Motor neuron (in vitro differentiated cells): ENCODE results near the gene PLEKHG4B. TPM values are rescaled to one million over a fixed set of nuclear protein-coding genes. Genes with fewer than 3 reads are reported as not detected.
A peak's percentile ranks its signal among the peaks of the same experiment; 100 is the strongest.

Source experiments
- ATAC-seq, 8 experiments: fragments of 200-7000 bp; cut with Tn5 transposase; replicated peaks in 6 of 8; 2 replicates each; pipeline ENCODE4 v1.8.0; 2021; ENCODE audit warnings: mild to moderate bottlenecking in 8 of 8, moderate library complexity in 8 of 8
- H3K27ac ChIP-seq, 2 donors: fragments of 250-450 bp; sonication (Bioruptor Pico); 2 replicates each; pipeline ENCODE4 v1.9.0; 2021; ENCODE audit warnings: antibody characterized with exemption in 2 of 2, mild to moderate bottlenecking in 2 of 2, moderate library complexity in 1 of 2
- H3K4me1 ChIP-seq, 2 donors: fragments of 250-450 bp; sonication (Bioruptor Pico); replicated peaks in 1 of 2; 2 replicates each; pipeline ENCODE4 v1.6.1; 2021; ENCODE audit warnings: antibody characterized with exemption in 2 of 2, mild to moderate bottlenecking in 2 of 2, moderate library complexity in 1 of 2
- H3K4me3 ChIP-seq, 5 donors: fragments of 250-450 bp; sonication (Bioruptor Pico); 2 replicates each; pipeline ENCODE4 v1.9.0; 2021; ENCODE audit warnings: antibody characterized with exemption in 5 of 5, mild to moderate bottlenecking in 5 of 5, moderate library complexity in 4 of 5
- WGBS, 10 experiments: fragments of 450-650 bp; shearing (Covaris generic); methylation state at CpG; one replicate each; pipeline ENCODE4 v1.0.0; 2022; 5-methylcytosine and 5-hydroxymethylcytosine counted together
- in situ Hi-C, 9 experiments: fragments of 400-800 bp; cut with MboI; loops; one replicate each; pipeline ENCODE4 v1.15.0; 2021; ENCODE audit warnings: low sequenced_read_pairs in 9 of 9, low pct_unique_long_range_greater_than_20kb in 2 of 9; ENCODE audit not compliant: unreplicated experiment in 9 of 9
- total RNA-seq, 8 experiments: library from RNA; unstranded; fragments of 300-600 nt; gene quantifications; 2 replicates each; pipeline versions ENCODE4 v1.2.3 to v1.2.4, GENCODE V29; 2022

The PLEKHG4B gene
- total RNA-seq, 8 experiments from 2014 or later, result 0.09 to 7.3 (median 3.2) TPM

GRCh38 chr5:181160-181559 lies 89.2 kb downstream of the PLEKHG4B start:
- in situ Hi-C loops, result no loop called here
- no peak overlapping the region for H3K27ac ChIP-seq
- no peaks in the 10 kb centered on the region for H3K4me1 ChIP-seq
- no peak for ATAC-seq
- no peak overlapping the region for H3K4me3 ChIP-seq
- 27 to 100% (median 96%) methylated on average over 2 to 6 of the region's 9 CpGs; no CpG with 5 or more reads in 5 of the 10 experiments for WGBS, 10 experiments

GRCh38 chr5:181566-181965 lies 89.6 kb downstream of the PLEKHG4B start:
- H3K4me3 ChIP-seq, result no peak overlapping the region
- in situ Hi-C loops, result no loop called here
- H3K4me1 ChIP-seq, result no peaks in the 10 kb centered on the region
- H3K27ac ChIP-seq, result no peak overlapping the region
- ATAC-seq, result no peak
- 97 to 100% methylated on average over 3 to 14 of the region's 22 CpGs; no CpG with 5 or more reads in 8 of the 10 experiments for WGBS, 10 experiments

DNA sequence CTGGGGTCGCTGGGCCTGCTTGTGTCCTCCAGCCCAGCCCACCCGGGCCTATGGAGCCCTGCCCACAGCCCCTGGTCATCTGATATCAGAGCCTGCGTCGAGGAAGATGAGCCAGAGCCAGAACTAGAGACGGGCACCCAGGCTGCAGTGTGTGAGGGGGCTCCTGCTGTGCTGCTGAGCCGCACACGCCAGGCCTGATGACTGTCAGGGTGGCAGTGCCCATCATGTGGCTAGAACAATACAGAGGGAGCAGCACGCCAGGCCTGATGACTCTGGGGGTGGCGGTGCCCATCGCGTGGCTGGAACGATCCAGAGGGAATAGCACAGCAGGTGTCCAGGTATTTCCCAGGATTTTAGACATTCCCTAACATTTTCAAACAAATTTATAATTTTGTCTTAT lies 90.2 kb downstream of the PLEKHG4B start:
- WGBS, 10 experiments, result 83 to 97% (median 92%) methylated on average over 4 to 6 of the region's 12 CpGs; no CpG with 5 or more reads in 4 of the 10 experiments
- no peaks in the 10 kb centered on the region for H3K4me1 ChIP-seq
- no peak for ATAC-seq
- no peak overlapping the region for H3K4me3 ChIP-seq
- in situ Hi-C loops, result no loop called here
- no peak overlapping the region for H3K27ac ChIP-seq

DNA sequence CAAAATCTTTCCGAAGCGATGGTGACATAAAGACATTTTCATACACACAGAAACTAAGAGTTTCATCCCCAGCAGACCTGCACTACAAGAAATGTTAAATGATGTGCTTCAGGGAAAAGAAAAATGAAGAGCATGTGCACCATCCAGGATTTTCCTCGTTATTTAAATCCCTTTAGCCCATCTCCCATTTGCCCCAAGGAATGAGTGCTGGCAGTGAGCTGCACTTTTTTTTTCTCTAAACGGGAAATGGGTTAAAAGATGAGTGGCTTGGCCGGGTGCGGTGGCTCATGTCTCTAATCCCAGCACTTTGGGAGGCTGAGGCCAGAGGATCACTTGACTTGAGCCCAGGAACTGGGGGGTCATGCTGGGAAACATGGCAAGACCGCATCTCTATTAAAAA lies 92.5 kb downstream of the PLEKHG4B start:
- Histone ChIP-seq H3K4me3 (no peak overlapping the region), H3K4me1 (peaks cover 8 to 14% of the 10 kb centered on the region in 2 donors), H3K27ac (no peak overlapping the region)
- ATAC-seq, result no peak
- in situ Hi-C loops, result no loop called here
- WGBS, 10 experiments, result 0 to 100% (median 93%) methylated on average over 1 to 7 of the region's 7 CpGs; no CpG with 5 or more reads in 1 of the 10 experiments

GRCh38 chr5:185095-186070 lies 93.4 kb downstream of the PLEKHG4B start:
- ATAC-seq, result no peak
- Histone ChIP-seq H3K27ac (no peak overlapping the region), H3K4me1 (peaks cover 8 to 17% of the 10 kb centered on the region in 2 donors), H3K4me3 (no peak overlapping the region)
- in situ Hi-C loops, result no loop called here
- WGBS, 10 experiments, result 30 to 96% (median 72%) methylated on average over 2 to 10 of the region's 21 CpGs; no CpG with 5 or more reads in 3 of the 10 experiments

DNA sequence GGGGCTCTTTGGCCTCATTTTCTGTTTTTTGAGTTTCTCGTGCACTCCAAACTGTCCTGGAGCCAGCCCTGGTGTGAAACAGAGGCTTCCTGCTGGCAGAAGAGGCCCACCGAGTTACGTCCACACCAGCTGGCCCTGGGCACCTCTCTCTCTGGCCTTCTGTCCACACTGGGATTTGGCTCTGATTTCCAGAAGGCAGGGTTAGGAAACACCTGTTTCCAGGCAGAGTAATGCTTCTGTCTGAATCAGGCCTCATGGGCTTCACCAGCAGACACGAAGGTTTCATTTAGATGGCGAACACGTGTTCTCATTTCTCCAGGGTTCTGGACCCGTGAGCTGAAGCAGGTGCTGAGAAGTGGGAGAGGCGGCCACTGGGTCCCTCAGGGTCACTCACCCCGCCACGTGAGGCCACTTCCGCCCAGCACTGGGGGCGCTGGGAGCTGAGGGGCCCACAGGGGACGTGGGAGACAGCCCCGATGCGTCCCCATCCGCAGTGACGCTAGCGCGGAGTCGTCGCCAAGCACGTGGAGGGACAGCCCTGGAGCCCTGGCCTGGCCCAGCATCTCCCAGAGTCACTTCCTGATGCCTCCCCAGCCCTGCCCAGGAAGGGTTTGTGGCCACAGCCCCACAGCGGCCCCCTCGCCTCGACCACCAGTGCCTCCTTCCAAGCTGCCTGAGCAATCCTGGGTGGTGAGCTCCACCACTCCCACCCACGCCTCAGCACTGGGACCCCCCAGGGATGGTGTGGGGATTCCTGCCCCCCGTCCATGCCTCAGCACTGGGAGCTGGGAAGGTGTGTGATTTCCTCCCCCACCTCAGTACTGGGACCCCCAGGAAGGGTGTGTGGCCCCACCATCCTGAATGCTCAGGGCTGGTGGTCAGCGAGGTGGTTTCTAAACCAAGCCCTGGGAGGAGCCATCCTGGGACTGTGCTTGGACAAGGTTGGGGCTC lies 94.4 kb downstream of the PLEKHG4B start:
- no peak overlapping the region for H3K27ac ChIP-seq
- WGBS, 10 experiments, result 17 to 100% (median 96%) methylated on average over 1 to 12 of the region's 28 CpGs; no CpG with 5 or more reads in 4 of the 10 experiments
- H3K4me3 ChIP-seq, result no peak overlapping the region
- in situ Hi-C loops, result no loop called here
- H3K4me1 ChIP-seq, result peaks cover 15 to 27% of the 10 kb centered on the region in 2 donors
- no peak for ATAC-seq

DNA sequence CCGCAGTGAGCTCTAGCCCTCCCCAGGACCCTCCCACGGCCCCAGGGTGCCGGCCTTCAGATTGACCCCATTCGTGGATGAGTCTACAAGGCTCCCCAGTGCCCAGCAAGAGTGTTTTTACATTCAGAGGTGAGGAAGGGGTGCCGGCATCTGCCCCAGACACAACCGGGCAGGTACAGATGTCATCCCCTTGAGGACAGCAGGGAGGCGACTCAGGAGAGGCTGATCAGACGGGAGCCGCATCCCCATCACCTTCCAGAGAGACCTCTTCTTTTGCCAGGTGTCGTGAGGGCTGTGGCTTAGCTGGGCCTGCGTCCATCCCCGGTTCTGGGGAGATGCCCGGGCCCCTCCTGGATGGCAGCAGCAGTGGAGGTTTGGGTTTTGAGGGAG lies 95.1 kb downstream of the PLEKHG4B start:
- WGBS, 10 experiments, result 77 to 100% (median 86%) methylated on average over 2 to 8 of the region's 13 CpGs; no CpG with 5 or more reads in 6 of the 10 experiments
- H3K4me3 ChIP-seq, result no peak overlapping the region
- in situ Hi-C loops, result no loop called here
- ATAC-seq, result no peak
- H3K4me1 ChIP-seq, result peaks cover 16 to 32% of the 10 kb centered on the region in 2 donors
- no peak overlapping the region for H3K27ac ChIP-seq

- no peak overlapping the region for H3K4me3 ChIP-seq
- 0 to 20% methylated on average over 1 of the region's 21 CpGs; no CpG with 5 or more reads in 8 of the 10 experiments for whole genome bisulfite sequencing, 10 experiments
- peak in 1 of 8 experiments; percentile 1 for ATAC-seq
- H3K27ac ChIP-seq, result no peak overlapping the region
- in situ Hi-C loops, result no loop called here
- peaks cover 16 to 32% of the 10 kb centered on the region in 2 donors for H3K4me1 ChIP-seq
Measured at GRCh38 chr5:187617-188451, 95.9 kb downstream of the PLEKHG4B start.

- peak; percentile 76 to 95 (median 86) for ATAC-seq
- in situ Hi-C loops, result no loop called here
- Histone ChIP-seq H3K4me1 (peaks cover 16 to 32% of the 10 kb centered on the region in 2 donors), H3K4me3 (no peak overlapping the region), H3K27ac (peak overlapping the region in 1 of 2 donors; percentile 3)
- WGBS, 10 experiments, result 0 to 50% (median 23%) methylated on average over 1 to 13 of the region's 37 CpGs; no CpG with 5 or more reads in 4 of the 10 experiments
Measured at GRCh38 chr5:188488-189481, 96.8 kb downstream of the PLEKHG4B start.

- Histone ChIP-seq H3K4me1 (peaks cover 16 to 32% of the 10 kb centered on the region in 2 donors), H3K27ac (no peak overlapping the region), H3K4me3 (no peak overlapping the region)
- in situ Hi-C loops, result no loop called here
- 0 to 100% (median 96%) methylated on average over 1 to 8 of the region's 10 CpGs; no CpG with 5 or more reads in 5 of the 10 experiments for WGBS, 10 experiments
- ATAC-seq, result no peak
Measured at GRCh38 chr5:189486-189885, 97.5 kb downstream of the PLEKHG4B start.

DNA sequence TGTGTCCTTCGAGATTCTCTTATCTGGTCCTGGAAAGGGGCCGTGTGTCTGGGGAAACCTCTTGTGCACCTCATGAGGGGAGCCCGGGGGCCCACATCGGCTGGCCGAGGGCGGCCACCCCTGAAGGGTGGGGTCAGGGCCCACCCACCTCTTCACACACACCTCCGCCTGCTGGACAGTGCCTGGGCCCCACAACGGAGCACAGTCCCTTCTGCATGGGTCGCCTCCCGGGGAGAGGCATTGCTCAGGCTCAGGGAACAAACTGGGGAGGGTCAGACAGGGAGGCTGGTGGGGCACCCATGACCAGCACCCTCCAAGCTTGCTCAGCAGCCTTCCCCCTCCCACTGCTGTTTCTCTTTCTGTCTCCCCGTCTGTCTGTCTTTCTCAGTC lies 98.0 kb downstream of the PLEKHG4B start:
- ATAC-seq, result no peak
- Histone ChIP-seq H3K4me1 (peaks cover 16 to 32% of the 10 kb centered on the region in 2 donors), H3K27ac (no peak overlapping the region), H3K4me3 (no peak overlapping the region)
- WGBS, 10 experiments, result 0 to 93% (median 55%) methylated on average over 1 to 6 of the region's 11 CpGs; no CpG with 5 or more reads in 5 of the 10 experiments
- in situ Hi-C loops, result no loop called here
